ENCODE results near the gene LSM4.

LSM4 gene

GRCh38 chr19:18307271-18307681 is 15.6 kb downstream of the LSM4 start:
- no peak for DNase-seq (ENCODE audit: low read depth)
- TF ChIP-seq CTCF (IDR thresholded peaks at IDR 0.05; ENCODE audit: low read length, missing control alignments), result no peak
- H3K4me3 ChIP-seq (replicated peaks; ENCODE audit: low read depth, low read length), result no peak overlapping the region

GRCh38 chr19:18306888-18307260 is 16.0 kb downstream of the LSM4 start:
- no peak for DNase-seq (ENCODE audit: low read depth)
- no peak for TF ChIP-seq CTCF (IDR thresholded peaks at IDR 0.05; ENCODE audit: low read length, missing control alignments)
- no peak overlapping the region for H3K4me3 ChIP-seq (replicated peaks; ENCODE audit: low read depth, low read length)

- no peak overlapping the region for H3K4me3 ChIP-seq (replicated peaks; ENCODE audit: low read depth, low read length)
- TF ChIP-seq CTCF (IDR thresholded peaks at IDR 0.05; ENCODE audit: low read length, missing control alignments), result no peak
- no peak for DNase-seq (ENCODE audit: low read depth)
Measured at GRCh38 chr19:18306209-18306887, 16.5 kb downstream of the LSM4 start.

- peak overlapping the region; percentile 46 for H3K4me3 ChIP-seq (replicated peaks; ENCODE audit: low read depth, low read length)
- DNase-seq (ENCODE audit: low read depth), result peak; percentile 78
- no peak for TF ChIP-seq CTCF (IDR thresholded peaks at IDR 0.05; ENCODE audit: low read length, missing control alignments)
Measured at GRCh38 chr19:18304458-18305310, 18.2 kb downstream of the LSM4 start.

- DNase-seq (ENCODE audit: low read depth), result no peak
- TF ChIP-seq CTCF (IDR thresholded peaks at IDR 0.05; ENCODE audit: low read length, missing control alignments), result no peak
- H3K4me3 ChIP-seq (replicated peaks; ENCODE audit: low read depth, low read length), result peak overlapping the region; percentile 46
Measured at GRCh38 chr19:18304208-18304457, 18.7 kb downstream of the LSM4 start.

GRCh38 chr19:18301718-18302111 is 21.2 kb downstream of the LSM4 start:
- H3K4me3 ChIP-seq (replicated peaks; ENCODE audit: low read depth, low read length), result no peak overlapping the region
- no peak for DNase-seq (ENCODE audit: low read depth)

More at GRCh38 chr19:18301718-18302111, 21.2 kb downstream of the LSM4 start:
- TF ChIP-seq CTCF (IDR thresholded peaks at IDR 0.05; ENCODE audit: low read length, missing control alignments), result no peak
